ENCODE data around the gene CPB2. TPM values are rescaled to one million over a fixed set of nuclear protein-coding genes. Genes with fewer than 3 reads are reported as not detected.

The CPB2 gene
- total and polyA plus RNA-seq, 4 donors: 175 to 997 (median 504) TPM

DNA sequence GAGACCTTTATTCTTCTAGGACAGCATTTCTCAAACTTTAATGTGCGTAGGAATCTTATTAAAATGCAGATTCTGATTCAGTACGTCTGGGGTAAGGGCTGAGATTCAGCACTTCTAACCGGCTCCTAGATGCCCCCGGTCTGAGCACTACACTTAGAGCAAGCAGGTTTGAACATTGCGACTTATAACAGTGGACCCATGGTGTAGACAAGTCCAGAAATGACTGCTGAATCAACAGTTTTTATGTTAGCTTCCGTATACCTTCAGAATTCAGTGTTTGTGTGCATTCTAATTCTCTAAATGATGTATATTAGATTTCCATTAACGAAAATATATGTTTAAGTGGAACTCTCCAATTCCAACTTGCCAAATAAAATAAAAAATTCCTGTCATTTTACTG, 17.5 kb upstream of the CPB2 start:
- Histone ChIP-seq H3K9ac (ENCODE audit: low read depth in 1 of 2, low read length in 2 of 2) (peak overlapping the region in 1 of 2 donors; percentile 63), H3K4me1 (ENCODE audit: control insufficient read depth in 4 of 4, insufficient read depth in 4 of 4, low read length in 3 of 4) (peaks cover 6 to 61% (median 43%) of the 10 kb centered on the region in 4 donors), H3K9me3 (ENCODE audit: control insufficient read depth in 4 of 4, low read length in 3 of 4) (no peaks in the 10 kb centered on the region), H3K27ac (ENCODE audit: low read depth in 1 of 2, low read length in 2 of 2) (peak overlapping the region; percentile 90 to 94), H3K36me3 (ENCODE audit: control insufficient read depth in 4 of 4, insufficient read depth in 3 of 4, low read depth in 1 of 4, low read length in 3 of 4) (no peaks in the 10 kb centered on the region), H3K27me3 (ENCODE audit: control insufficient read depth in 4 of 4, insufficient read depth in 4 of 4, low read length in 3 of 4) (no peaks in the 10 kb centered on the region), H3K4me3 (ENCODE audit: low read depth in 1 of 3, low read length in 3 of 3) (peak overlapping the region in 2 of 3 donors; percentile 30 to 59)
- no peak for TF ChIP-seq HNF4A (conservative IDR thresholded peaks at IDR 0.05)
- no peak for TF ChIP-seq FOXA2 (IDR thresholded peaks at IDR 0.05)
- TF ChIP-seq, protein P1, sequence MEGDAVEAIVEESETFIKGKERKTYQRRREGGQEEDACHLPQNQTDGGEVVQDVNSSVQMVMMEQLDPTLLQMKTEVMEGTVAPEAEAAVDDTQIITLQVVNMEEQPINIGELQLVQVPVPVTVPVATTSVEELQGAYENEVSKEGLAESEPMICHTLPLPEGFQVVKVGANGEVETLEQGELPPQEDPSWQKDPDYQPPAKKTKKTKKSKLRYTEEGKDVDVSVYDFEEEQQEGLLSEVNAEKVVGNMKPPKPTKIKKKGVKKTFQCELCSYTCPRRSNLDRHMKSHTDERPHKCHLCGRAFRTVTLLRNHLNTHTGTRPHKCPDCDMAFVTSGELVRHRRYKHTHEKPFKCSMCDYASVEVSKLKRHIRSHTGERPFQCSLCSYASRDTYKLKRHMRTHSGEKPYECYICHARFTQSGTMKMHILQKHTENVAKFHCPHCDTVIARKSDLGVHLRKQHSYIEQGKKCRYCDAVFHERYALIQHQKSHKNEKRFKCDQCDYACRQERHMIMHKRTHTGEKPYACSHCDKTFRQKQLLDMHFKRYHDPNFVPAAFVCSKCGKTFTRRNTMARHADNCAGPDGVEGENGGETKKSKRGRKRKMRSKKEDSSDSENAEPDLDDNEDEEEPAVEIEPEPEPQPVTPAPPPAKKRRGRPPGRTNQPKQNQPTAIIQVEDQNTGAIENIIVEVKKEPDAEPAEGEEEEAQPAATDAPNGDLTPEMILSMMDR (IDR thresholded peaks at IDR 0.05; ENCODE audit: low read depth, low read length, missing input control): no peak
- TF ChIP-seq YY1 (IDR thresholded peaks at IDR 0.05): no peak
- TF ChIP-seq GABPA (IDR thresholded peaks at IDR 0.05 in 1 of 2, conservative IDR thresholded peaks at IDR 0.05 in 1 of 2): no peak
- WGBS: 52% methylated on average over 7 of the region's 7 CpGs
- no peak for DNase-seq (ENCODE audit: low spot score)

DNA sequence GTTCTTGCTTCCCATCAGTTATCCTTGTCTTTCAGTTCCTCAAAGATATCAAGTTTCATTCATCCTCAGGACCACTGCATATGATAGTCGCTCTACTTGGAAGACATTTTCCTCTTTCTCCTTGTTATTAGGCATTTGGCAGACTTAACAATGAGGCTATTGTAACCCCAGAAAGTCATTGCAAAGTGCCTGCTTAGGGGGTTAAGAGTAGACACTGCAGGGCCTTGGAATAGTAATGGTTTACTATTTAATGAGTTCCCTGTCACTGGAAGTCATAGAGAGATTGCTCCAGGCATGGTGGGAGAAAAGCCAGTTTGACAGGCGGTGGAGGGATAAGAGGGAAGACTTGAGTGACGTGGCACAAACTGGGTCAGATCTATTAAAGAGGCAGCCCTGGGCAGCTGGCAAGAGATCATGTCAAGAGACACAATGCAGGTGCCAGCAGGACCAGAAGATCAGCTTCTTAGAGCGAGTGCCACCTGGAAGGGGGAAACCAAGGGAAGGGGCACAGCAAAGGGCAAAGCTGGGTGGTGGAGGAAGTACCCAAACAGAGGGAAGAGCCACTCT, 16.8 kb upstream of the CPB2 start:
- H3K27me3 ChIP-seq (ENCODE audit: control insufficient read depth in 4 of 4, insufficient read depth in 4 of 4, low read length in 3 of 4): no peaks in the 10 kb centered on the region
- H3K36me3 ChIP-seq (ENCODE audit: control insufficient read depth in 4 of 4, insufficient read depth in 3 of 4, low read depth in 1 of 4, low read length in 3 of 4): no peaks in the 10 kb centered on the region
- no peak for DNase-seq (ENCODE audit: low spot score)
- H3K9ac ChIP-seq (ENCODE audit: low read depth in 1 of 2, low read length in 2 of 2): peak overlapping the region in 1 of 2 donors; percentile 46
- peak overlapping the region in 2 of 3 donors; percentile 30 to 59 for H3K4me3 ChIP-seq (ENCODE audit: low read depth in 1 of 3, low read length in 3 of 3)
- H3K9me3 ChIP-seq (ENCODE audit: control insufficient read depth in 4 of 4, low read length in 3 of 4): no peaks in the 10 kb centered on the region
- peak overlapping the region; percentile 90 to 94 for H3K27ac ChIP-seq (ENCODE audit: low read depth in 1 of 2, low read length in 2 of 2)
- WGBS: 47% methylated on average over 4 of the region's 4 CpGs
- TF ChIP-seq FOXA1 (IDR thresholded peaks at IDR 0.05) (no peak), RAD21 (IDR thresholded peaks at IDR 0.05) (peak in 1 of 2 donors; percentile 42), JUND (IDR thresholded peaks at IDR 0.05) (no peak), YY1 (IDR thresholded peaks at IDR 0.05) (peak; percentile 39), FOXA2 (IDR thresholded peaks at IDR 0.05) (no peak), HNF4A (conservative IDR thresholded peaks at IDR 0.05) (peak in 1 of 2 donors; percentile 39), SP1 (IDR thresholded peaks at IDR 0.05) (peak; percentile 38), HNF4G (IDR thresholded peaks at IDR 0.05) (no peak), RXRA (IDR thresholded peaks at IDR 0.05) (peak; percentile 27 to 38)
- TF ChIP-seq, protein P2, sequence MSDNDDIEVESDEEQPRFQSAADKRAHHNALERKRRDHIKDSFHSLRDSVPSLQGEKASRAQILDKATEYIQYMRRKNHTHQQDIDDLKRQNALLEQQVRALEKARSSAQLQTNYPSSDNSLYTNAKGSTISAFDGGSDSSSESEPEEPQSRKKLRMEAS (IDR thresholded peaks at IDR 0.05): peak; percentile 16
- TF ChIP-seq, protein P3, sequence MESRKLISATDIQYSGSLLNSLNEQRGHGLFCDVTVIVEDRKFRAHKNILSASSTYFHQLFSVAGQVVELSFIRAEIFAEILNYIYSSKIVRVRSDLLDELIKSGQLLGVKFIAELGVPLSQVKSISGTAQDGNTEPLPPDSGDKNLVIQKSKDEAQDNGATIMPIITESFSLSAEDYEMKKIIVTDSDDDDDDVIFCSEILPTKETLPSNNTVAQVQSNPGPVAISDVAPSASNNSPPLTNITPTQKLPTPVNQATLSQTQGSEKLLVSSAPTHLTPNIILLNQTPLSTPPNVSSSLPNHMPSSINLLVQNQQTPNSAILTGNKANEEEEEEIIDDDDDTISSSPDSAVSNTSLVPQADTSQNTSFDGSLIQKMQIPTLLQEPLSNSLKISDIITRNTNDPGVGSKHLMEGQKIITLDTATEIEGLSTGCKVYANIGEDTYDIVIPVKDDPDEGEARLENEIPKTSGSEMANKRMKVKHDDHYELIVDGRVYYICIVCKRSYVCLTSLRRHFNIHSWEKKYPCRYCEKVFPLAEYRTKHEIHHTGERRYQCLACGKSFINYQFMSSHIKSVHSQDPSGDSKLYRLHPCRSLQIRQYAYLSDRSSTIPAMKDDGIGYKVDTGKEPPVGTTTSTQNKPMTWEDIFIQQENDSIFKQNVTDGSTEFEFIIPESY (IDR thresholded peaks at IDR 0.05): no peak
- H3K4me1 ChIP-seq (ENCODE audit: control insufficient read depth in 4 of 4, insufficient read depth in 4 of 4, low read length in 3 of 4): peaks cover 6 to 55% (median 37%) of the 10 kb centered on the region in 4 donors

DNA sequence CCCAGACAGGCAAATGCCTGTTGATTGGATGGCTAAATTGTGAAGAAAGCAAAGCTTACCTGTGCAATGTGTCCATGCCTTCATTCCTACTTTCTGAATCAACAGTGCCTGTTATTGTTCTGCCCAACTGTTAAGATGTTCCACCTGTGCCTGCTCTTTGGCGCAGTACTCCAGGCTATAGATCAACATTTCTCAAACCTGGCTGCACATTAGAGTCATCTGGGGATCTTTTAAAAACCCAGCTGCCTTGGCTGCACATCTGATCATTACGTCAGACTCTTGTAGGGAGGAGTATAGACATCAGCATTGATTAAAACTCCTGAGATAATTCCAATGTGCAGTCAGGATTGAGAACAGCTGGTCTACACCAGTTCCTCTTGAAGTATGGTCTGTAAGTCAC, 16.2 kb upstream of the CPB2 start:
- Histone ChIP-seq H3K27me3 (ENCODE audit: control insufficient read depth in 4 of 4, insufficient read depth in 4 of 4, low read length in 3 of 4) (no peaks in the 10 kb centered on the region), H3K4me1 (ENCODE audit: control insufficient read depth in 4 of 4, insufficient read depth in 4 of 4, low read length in 3 of 4) (peaks cover 6 to 50% (median 31%) of the 10 kb centered on the region in 4 donors), H3K27ac (ENCODE audit: low read depth in 1 of 2, low read length in 2 of 2) (peak overlapping the region; percentile 9 to 94), H3K9ac (ENCODE audit: low read depth in 1 of 2, low read length in 2 of 2) (no peak overlapping the region), H3K9me3 (ENCODE audit: control insufficient read depth in 4 of 4, low read length in 3 of 4) (no peaks in the 10 kb centered on the region), H3K36me3 (ENCODE audit: control insufficient read depth in 4 of 4, insufficient read depth in 3 of 4, low read depth in 1 of 4, low read length in 3 of 4) (no peaks in the 10 kb centered on the region), H3K4me3 (ENCODE audit: low read depth in 1 of 3, low read length in 3 of 3) (peak overlapping the region in 1 of 3 donors; percentile 59)
- 45% methylated on average over 2 of the region's 2 CpGs for WGBS
- DNase-seq (ENCODE audit: low spot score): no peak
- no peak for TF ChIP-seq RAD21 (IDR thresholded peaks at IDR 0.05)
- TF ChIP-seq TAF1 (conservative IDR thresholded peaks at IDR 0.05): no peak
- TF ChIP-seq NR2F2 (IDR thresholded peaks at IDR 0.05): no peak
- no peak for TF ChIP-seq EGR1 (IDR thresholded peaks at IDR 0.05; ENCODE audit: low read depth in 2 of 2)
- peak in 1 of 2 donors; percentile 49 for TF ChIP-seq RXRA (IDR thresholded peaks at IDR 0.05)
- TF ChIP-seq, protein P2 (IDR thresholded peaks at IDR 0.05): no peak
- peak in 1 of 2 donors; percentile 27 for TF ChIP-seq JUND (IDR thresholded peaks at IDR 0.05)
- TF ChIP-seq YY1 (IDR thresholded peaks at IDR 0.05): peak; percentile 14
- no peak for TF ChIP-seq FOXA1 (IDR thresholded peaks at IDR 0.05)
- no peak for TF ChIP-seq FOXA2 (IDR thresholded peaks at IDR 0.05)
- TF ChIP-seq HNF4A (conservative IDR thresholded peaks at IDR 0.05): peak in 1 of 2 donors; percentile 32
- TF ChIP-seq, protein P3 (IDR thresholded peaks at IDR 0.05): no peak
- no peak for TF ChIP-seq SP1 (IDR thresholded peaks at IDR 0.05)
- TF ChIP-seq, protein P1 (IDR thresholded peaks at IDR 0.05; ENCODE audit: low read depth, low read length, missing input control): no peak
- TF ChIP-seq, protein P4, sequence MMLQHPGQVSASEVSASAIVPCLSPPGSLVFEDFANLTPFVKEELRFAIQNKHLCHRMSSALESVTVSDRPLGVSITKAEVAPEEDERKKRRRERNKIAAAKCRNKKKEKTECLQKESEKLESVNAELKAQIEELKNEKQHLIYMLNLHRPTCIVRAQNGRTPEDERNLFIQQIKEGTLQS (IDR thresholded peaks at IDR 0.05): no peak
- TF ChIP-seq HNF4G (IDR thresholded peaks at IDR 0.05): no peak

Measured in liver (tissue), 9 donors.